Stimulated activated CD4-positive, alpha-beta T cell treated with anti-CD3 and anti-CD28 coated beads, Interleukin-15, amount 100 ng/mL, for 1 hour (primary cell): ENCODE data around the gene THADA.

Experiments used
- DNase-seq, 2 donors: peaks; one replicate each; pipeline ENCODE4 v3.0.0-alpha.2; 2020; ENCODE audit warnings: low read depth in 1 of 2, low spot score in 1 of 2

THADA gene

GRCh38 chr2:43328832-43329231, 267.0 kb downstream of the THADA start:
- DNase-seq = no peak

- DNase-seq = no peak
These were observed 267.7 kb downstream of the THADA start for GRCh38 chr2:43328133-43328532.

GRCh38 chr2:43327119-43327518, 268.7 kb downstream of the THADA start:
- no peak for DNase-seq

GRCh38 chr2:43326101-43326825, 269.6 kb downstream of the THADA start:
- no peak for DNase-seq

GRCh38 chr2:43325107-43325811, 270.6 kb downstream of the THADA start:
- DNase-seq = no peak

- DNase-seq = no peak
These were observed 271.4 kb downstream of the THADA start for GRCh38 chr2:43324259-43325106.

GRCh38 chr2:43323857-43324256, 272.0 kb downstream of the THADA start:
- DNase-seq = no peak

- no peak for DNase-seq
These were observed 274.4 kb downstream of the THADA start for GRCh38 chr2:43321446-43321845.

- no peak for DNase-seq
These were observed 276.3 kb downstream of the THADA start for GRCh38 chr2:43319541-43319940.

- no peak for DNase-seq
These were observed 277.0 kb downstream of the THADA start for GRCh38 chr2:43318791-43319190.

- DNase-seq = no peak
These were observed 278.2 kb downstream of the THADA start for GRCh38 chr2:43317680-43318079.

- DNase-seq = no peak
These were observed 278.6 kb downstream of the THADA start for GRCh38 chr2:43317194-43317593.

- no peak for DNase-seq
These were observed 280.4 kb downstream of the THADA start for GRCh38 chr2:43315482-43315881.

- no peak for DNase-seq
These were observed 281.4 kb downstream of the THADA start for GRCh38 chr2:43314299-43314927.

- DNase-seq = no peak
These were observed 282.2 kb downstream of the THADA start for GRCh38 chr2:43313642-43314017.

- no peak for DNase-seq
These were observed 282.8 kb downstream of the THADA start for GRCh38 chr2:43312755-43313641.

GRCh38 chr2:43311276-43311675, 284.6 kb downstream of the THADA start:
- no peak for DNase-seq

- no peak for DNase-seq
These were observed 285.9 kb downstream of the THADA start for GRCh38 chr2:43309935-43310334.

GRCh38 chr2:43307973-43308372, 287.9 kb downstream of the THADA start:
- DNase-seq = no peak

GRCh38 chr2:43307046-43307445, 288.8 kb downstream of the THADA start:
- no peak for DNase-seq
